PFSK-1 (cell line): ENCODE data around the gene MTCH2.

Experiments
- POLR2AphosphoS5 ChIP-seq: IDR thresholded peaks from 2 replicates; pipeline ENCODE4 v1.6.1; 2012; ENCODE audit warnings: low read depth, mild to moderate bottlenecking, control low read depth, low read length, moderate library complexity
- REST ChIP-seq, 2 experiments: IDR thresholded peaks; 2 replicates each; pipeline versions ENCODE4 v1.6.1 to v1.8.0; 2011 to 2012; ENCODE audit warnings: low read depth in 2 of 2, low read length in 2 of 2, control low read depth in 1 of 2, inconsistent platforms in 1 of 2, mild to moderate bottlenecking in 1 of 2, moderate library complexity in 1 of 2; ENCODE audit not compliant: insufficient read depth in 1 of 2
- TAF1 ChIP-seq: IDR thresholded peaks from 2 replicates; pipeline ENCODE4 v1.6.1; 2012; ENCODE audit warnings: low read length, control low read depth, borderline replicate concordance; ENCODE audit not compliant: insufficient read depth

GRCh38 chr11:47573321-47573720 lies 69.0 kb downstream of the MTCH2 start:
- TF ChIP-seq TAF1 (no peak), REST (IDR thresholded peaks at IDR 0.05; ENCODE audit: insufficient read depth in 1 of 2, low read depth in 2 of 2, low read length in 2 of 2) (no peak), POLR2AphosphoS5 (no peak)
